ENCODE data around the gene ITGB1.
"Not testable (repeated sequence)": the region's sequence is repeated elsewhere in the genome, so short reads cannot be mapped to it uniquely, and the experiment has no call there.

The ITGB1 gene

GRCh38 chr10:32905466-32905865 is 52.6 kb downstream of the ITGB1 start:
- Histone ChIP-seq H3K27ac (no peak overlapping the region), H3K4me3 (no peak overlapping the region)

GRCh38 chr10:32901815-32902214 is 56.2 kb downstream of the ITGB1 start:
- Histone ChIP-seq H3K4me3 (no peak overlapping the region), H3K27ac (no peak overlapping the region)

- H3K27ac ChIP-seq, H3K4me3 ChIP-seq: not testable (repeated sequence)
Observed at GRCh38 chr10:32895200-32895968, 62.6 kb downstream of the ITGB1 start.

- no peak overlapping the region for H3K27ac ChIP-seq
- H3K4me3 ChIP-seq: no peak overlapping the region
Observed at GRCh38 chr10:32893916-32894664, 63.9 kb downstream of the ITGB1 start.

GRCh38 chr10:32893434-32893833 is 64.6 kb downstream of the ITGB1 start:
- no peak overlapping the region for H3K4me3 ChIP-seq
- no peak overlapping the region for H3K27ac ChIP-seq

GRCh38 chr10:32891261-32891660 is 66.8 kb downstream of the ITGB1 start:
- H3K27ac ChIP-seq: no peak overlapping the region

GRCh38 chr10:32890444-32890843 is 67.6 kb downstream of the ITGB1 start:
- Histone ChIP-seq H3K27ac (no peak overlapping the region), H3K4me3 (no peak overlapping the region)

More at GRCh38 chr10:32891261-32891660, 66.8 kb downstream of the ITGB1 start:
- no peak overlapping the region for H3K4me3 ChIP-seq

- H3K27ac ChIP-seq: no peak overlapping the region
- no peak overlapping the region for H3K4me3 ChIP-seq
Observed at GRCh38 chr10:32889631-32890212, 68.3 kb downstream of the ITGB1 start.

- H3K4me3 ChIP-seq: no peak overlapping the region
- no peak overlapping the region for H3K27ac ChIP-seq
Observed at GRCh38 chr10:32888161-32888927, 69.7 kb downstream of the ITGB1 start.

GRCh38 chr10:32887481-32887880 is 70.5 kb downstream of the ITGB1 start:
- Histone ChIP-seq H3K27ac (no peak overlapping the region), H3K4me3 (no peak overlapping the region)

- Histone ChIP-seq H3K27ac (no peak overlapping the region), H3K4me3 (no peak overlapping the region)
Observed at GRCh38 chr10:32882076-32882475, 76.0 kb downstream of the ITGB1 start.

GRCh38 chr10:32878646-32879045 is 79.4 kb downstream of the ITGB1 start:
- no peak overlapping the region for H3K4me3 ChIP-seq
- no peak overlapping the region for H3K27ac ChIP-seq

GRCh38 chr10:32877915-32878314 is 80.1 kb downstream of the ITGB1 start:
- no peak overlapping the region for H3K4me3 ChIP-seq

GRCh38 chr10:32865170-32865569 is 92.9 kb downstream of the ITGB1 start:
- Histone ChIP-seq H3K4me3 (no peak overlapping the region), H3K27ac (no peak overlapping the region)

More at GRCh38 chr10:32877915-32878314, 80.1 kb downstream of the ITGB1 start:
- no peak overlapping the region for H3K27ac ChIP-seq

- Histone ChIP-seq H3K4me3 (no peak overlapping the region), H3K27ac (no peak overlapping the region)
Observed at GRCh38 chr10:32854435-32854834, 103.6 kb downstream of the ITGB1 start.

- H3K4me3 ChIP-seq: no peak overlapping the region
- H3K27ac ChIP-seq: no peak overlapping the region
Observed at GRCh38 chr10:32851301-32851700, 106.7 kb downstream of the ITGB1 start.
